Right ventricle myocardium superior (tissue), 1 donor: Measurements from ENCODE around the gene FLII. TPM values are rescaled to one million over a fixed set of nuclear protein-coding genes. Genes with fewer than 3 reads are reported as not detected.
A peak's percentile ranks its signal among the peaks of the same experiment; 100 is the strongest.
"Not testable (repeated sequence)": the region's sequence is repeated elsewhere in the genome, so short reads cannot be mapped to it uniquely, and the experiment has no call there.

ENCODE experiments used
- ATAC-seq: fragments of 200-7000 bp; cut with Tn5 transposase; one replicate; pipeline ENCODE4 v1.9.1; 2020; ENCODE audit warnings: mild to moderate bottlenecking; ENCODE audit not compliant: poor library complexity
- DNase-seq: peaks from one replicate; pipeline ENCODE4 v3.0.0-alpha.2; 2020
- intact Hi-C: fragments of 100-400 bp; cut with DNase I; formaldehyde crosslinking; loops from one replicate; pipeline ENCODE4 v1.11.2; 2022
- long read RNA-seq: library from polyadenylated mRNA; unstranded; transcript quantifications from one replicate; pipeline ENCODE4 v2.0.0, GENCODE V29; 2021
- total RNA-seq: library from RNA; stranded (reverse); fragmentation: NEBNext Ultra II Directional; extraction: Animal tissue kit (Norgen Biotek cat#: 25700); gene quantifications from one replicate; pipeline ENCODE4 v1.2.1, GENCODE V29; 2021
- donor health status: DM: no; HTN: yes; CAD: no; lungs with severe emphysema.

Gene FLII
- 269 TPM for total RNA-seq
- long read RNA-seq, full-length matches to known transcripts = 216 of 675 reads
- long read RNA-seq, partial matches to known transcripts = 157 of 675 reads
- long read RNA-seq, other reads (novel, unspliced or antisense) = 302 of 675 reads

GRCh38 chr17:18258356-18259038, at the start of gene FLII:
Gene FLII, minus strand, starts transcription at chr17:18258738. Its CDS starts 48 bp downstream, at chr17:18258690.
- peak; percentile 70 for ATAC-seq
- peak; percentile 71 for DNase-seq
- intact Hi-C loops = no loop called here

GRCh38 chr17:18303206-18303605, 44.7 kb upstream of the FLII start:
- ATAC-seq, intact Hi-C loops, DNase-seq: not testable (repeated sequence)

GRCh38 chr17:18300725-18301480, 42.4 kb upstream of the FLII start:
- ATAC-seq (no peak), DNase-seq (no peak)
- intact Hi-C loops = no loop called here

- ATAC-seq, DNase-seq, intact Hi-C loops: not testable (repeated sequence)
These were observed 39.5 kb upstream of the FLII start for GRCh38 chr17:18298061-18298460.

- ATAC-seq (no peak), DNase-seq (no peak)
- intact Hi-C loops = no loop called here
These were observed 33.4 kb upstream of the FLII start for GRCh38 chr17:18291718-18292540.

- ATAC-seq = no peak
These were observed 26.8 kb upstream of the FLII start for GRCh38 chr17:18285296-18285695.

GRCh38 chr17:18281788-18282187, 23.2 kb upstream of the FLII start:
- intact Hi-C loops = no loop called here
- DNase-seq (peak; percentile 9), ATAC-seq (no peak)

More at GRCh38 chr17:18285296-18285695, 26.8 kb upstream of the FLII start:
- DNase-seq = peak; percentile 12
- intact Hi-C loops = no loop called here

GRCh38 chr17:18280766-18281371, 22.3 kb upstream of the FLII start:
- intact Hi-C loops = no loop called here
- no peak for ATAC-seq
- peak; percentile 33 for DNase-seq

- intact Hi-C loops = no loop called here
- ATAC-seq (no peak), DNase-seq (peak; percentile 20)
These were observed 21.7 kb upstream of the FLII start for GRCh38 chr17:18280249-18280648.

GRCh38 chr17:18278867-18279266, 20.3 kb upstream of the FLII start:
- DNase-seq = no peak
- intact Hi-C loops = no loop called here
- ATAC-seq = no peak

- no peak for ATAC-seq
- intact Hi-C loops = no loop called here
- DNase-seq = no peak
These were observed 18.5 kb upstream of the FLII start for GRCh38 chr17:18277076-18277475.

- intact Hi-C loops = no loop called here
- ATAC-seq = no peak
These were observed 11.8 kb upstream of the FLII start for GRCh38 chr17:18270046-18270931.

GRCh38 chr17:18267927-18268711, 9.6 kb upstream of the FLII start:
- intact Hi-C loops = no loop called here
- ATAC-seq (no peak), DNase-seq (no peak)

More at GRCh38 chr17:18270046-18270931, 11.8 kb upstream of the FLII start:
- no peak for DNase-seq

GRCh38 chr17:18267366-18267765, 8.8 kb upstream of the FLII start:
- intact Hi-C loops = no loop called here
- no peak for DNase-seq
- no peak for ATAC-seq

- ATAC-seq = no peak
- DNase-seq = no peak
- intact Hi-C loops = no loop called here
These were observed 5.5 kb upstream of the FLII start for GRCh38 chr17:18263885-18264682.

GRCh38 chr17:18262641-18263040, 4.1 kb upstream of the FLII start:
- intact Hi-C loops = no loop called here
- DNase-seq (peak; percentile 72), ATAC-seq (no peak)
